GM19452 (cell line): ENCODE results near the gene UPF2.
"Not testable (repeated sequence)": the region's sequence is repeated elsewhere in the genome, so short reads cannot be mapped to it uniquely, and the experiment has no call there.

Experiments used
- ATAC-seq: cut with Tn5 transposase; IDR thresholded peaks from one replicate; pipeline ENCODE4 v1.9.1; 2021; ENCODE audit not compliant: unreplicated experiment

Gene UPF2

GRCh38 chr10:12042797-12043651, at the start of gene UPF2:
Gene UPF2 (minus strand): TSS chr10:12042809. CDS start chr10:12035423, 7,386 bp downstream.
- peak; percentile 48 for ATAC-seq

GRCh38 chr10:12091421-12091820, 48.8 kb upstream of the UPF2 start:
- ATAC-seq, result no peak

- no peak for ATAC-seq
These were observed 46.3 kb upstream of the UPF2 start for GRCh38 chr10:12088919-12089318.

GRCh38 chr10:12081879-12082557, 39.4 kb upstream of the UPF2 start:
- ATAC-seq, result no peak

- ATAC-seq, result no peak
These were observed 38.9 kb upstream of the UPF2 start for GRCh38 chr10:12081470-12081869.

GRCh38 chr10:12077580-12078180, 35.1 kb upstream of the UPF2 start:
- no peak for ATAC-seq

GRCh38 chr10:12073526-12073925, 30.9 kb upstream of the UPF2 start:
- ATAC-seq, result no peak

GRCh38 chr10:12071441-12071840, 28.8 kb upstream of the UPF2 start:
- ATAC-seq, result not testable (repeated sequence)

- ATAC-seq, result peak; percentile 96
These were observed 26.1 kb upstream of the UPF2 start, which contains the start of gene DHTKD1 for GRCh38 chr10:12068449-12069269. Gene DHTKD1 (plus strand): TSS chr10:12068954. CDS start chr10:12069034, 80 bp downstream.

GRCh38 chr10:12067336-12067735, 24.7 kb upstream of the UPF2 start:
- ATAC-seq, result no peak

GRCh38 chr10:12063483-12063818, 20.8 kb upstream of the UPF2 start:
- no peak for ATAC-seq

- ATAC-seq, result no peak
These were observed 20.3 kb upstream of the UPF2 start for GRCh38 chr10:12062754-12063482.

GRCh38 chr10:12061124-12061523, 18.5 kb upstream of the UPF2 start:
- ATAC-seq, result no peak

- no peak for ATAC-seq
These were observed 14.1 kb upstream of the UPF2 start for GRCh38 chr10:12056748-12057147.

- ATAC-seq, result no peak
These were observed 13.1 kb upstream of the UPF2 start for GRCh38 chr10:12055732-12056131.

- ATAC-seq, result no peak
These were observed 8.6 kb upstream of the UPF2 start for GRCh38 chr10:12051241-12051640.

GRCh38 chr10:12050528-12050927, 7.9 kb upstream of the UPF2 start:
- ATAC-seq, result no peak

GRCh38 chr10:12048547-12048946, 5.9 kb upstream of the UPF2 start:
- ATAC-seq, result no peak

GRCh38 chr10:12045596-12045995, 3.0 kb upstream of the UPF2 start:
- ATAC-seq, result no peak

GRCh38 chr10:12042409-12042796, 206 bp downstream of the UPF2 start:
- ATAC-seq, result no peak
